Transverse colon (tissue), 4 donors: ENCODE data around the gene FUS. TPM values are rescaled to one million over a fixed set of nuclear protein-coding genes. Genes with fewer than 3 reads are reported as not detected.
A peak's percentile ranks its signal among the peaks of the same experiment; 100 is the strongest.
"Not testable (repeated sequence)": the region's sequence is repeated elsewhere in the genome, so short reads cannot be mapped to it uniquely, and the experiment has no call there.

Experiments used
- DNase-seq: peaks from one replicate; pipeline ENCODE4 v3.0.0-alpha.2; 2019
- H3K27ac ChIP-seq, 4 donors: fragments of 200-600 bp; sonication (generic); 2 replicates each; pipeline ENCODE4 v1.5.1; 2016 to 2018; ENCODE audit warnings: inconsistent platforms in 4 of 4
- H3K27me3 ChIP-seq: fragments of 200-600 bp; sonication (generic); 2 replicates; pipeline ENCODE4 v1.5.1; 2017; ENCODE audit warnings: inconsistent platforms
- H3K36me3 ChIP-seq, 4 donors: fragments of 200-600 bp; sonication (generic); 2 replicates each; pipeline ENCODE4 v1.5.1; 2017 to 2019; ENCODE audit warnings: inconsistent platforms in 4 of 4
- H3K4me1 ChIP-seq, 4 donors: fragments of 200-600 bp; sonication (generic); 2 replicates each; pipeline ENCODE4 v1.5.1; 2017 to 2020; ENCODE audit warnings: inconsistent platforms in 4 of 4
- H3K4me3 ChIP-seq, 4 donors: fragments of 200-600 bp; sonication (generic); 1 replicate in 1 of 4; 2 replicates in 3 of 4; pipeline versions ENCODE4 v1.5.1 to v1.6.1; 2017 to 2019; ENCODE audit warnings: inconsistent platforms in 4 of 4
- H3K9me3 ChIP-seq, 2 donors: fragments of 200-600 bp; sonication (generic); 2 replicates each; pipeline ENCODE4 v1.5.1; 2017 to 2019; ENCODE audit warnings: inconsistent platforms in 2 of 2
- CTCF ChIP-seq, 5 experiments: fragments of 200-600 bp in 3 of 5; fragments of 450-650 bp in 2 of 5; sonication (generic) in 3 of 5; IDR thresholded peaks; 1 replicate in 2 of 5; 2 replicates in 3 of 5; pipeline ENCODE4 v1.5.1; 2016 to 2017; ENCODE audit warnings: antibody characterized with exemption in 5 of 5, inconsistent platforms in 3 of 5, mild to moderate bottlenecking in 2 of 5, moderate library complexity in 1 of 5
- EP300 ChIP-seq: sonication (generic); formaldehyde crosslinking; IDR thresholded peaks from one replicate; pipeline ENCODE4 v1.6.1; 2017; ENCODE audit warnings: antibody characterized with exemption, low read depth
- POLR2A ChIP-seq: fragments of 450-650 bp; IDR thresholded peaks from one replicate; pipeline ENCODE4 v1.6.1; 2016; ENCODE audit warnings: antibody characterized with exemption, mild to moderate bottlenecking, moderate library complexity
- POLR2AphosphoS5 ChIP-seq, 3 donors: sonication (generic); formaldehyde crosslinking; IDR thresholded peaks; one replicate each; pipeline ENCODE4 v1.6.1; 2016; ENCODE audit warnings: antibody characterized with exemption in 3 of 3
- WGBS, 2 donors: methylation state at CpG; one replicate each; pipeline ENCODE4 v1.1.5; 2018; ENCODE audit warnings: low coverage in 1 of 2; 5-methylcytosine and 5-hydroxymethylcytosine counted together
- in situ Hi-C, 4 donors: fragments of 200-750 bp; cut with MboI; loops; one replicate each; pipeline versions ENCODE4 v1.15.0 to v1.15.1; 2017; ENCODE audit warnings: low sequenced_read_pairs in 3 of 4, low pct_ligation_motif_present in 1 of 4, low pct_unique_long_range_greater_than_20kb in 1 of 4
- intact Hi-C: fragments of 100-400 bp; cut with DNase I; formaldehyde crosslinking; loops from one replicate; pipeline ENCODE4 v1.15.1; 2023; ENCODE audit warnings: low total_unique reads
- total RNA-seq, 4 donors: library from RNA; depleted of rRNA; stranded (reverse); fragments of >200 nt; gene quantifications; one replicate each; pipeline ENCODE4 v1.1.0, GENCODE V29; 2016

Gene FUS
- total RNA-seq, 4 donors from 2014 or later = 43.6 to 116 (median 59.0) TPM

- H3K36me3 ChIP-seq = peaks cover 0 to 46% (median 13%) of the 10 kb centered on the region in 4 donors
- WGBS, 2 donors = 86 to 98% methylated on average over 7 to 17 of the region's 17 CpGs
- no peak overlapping the region for H3K4me3 ChIP-seq
- peaks cover 7 to 19% (median 11%) of the 10 kb centered on the region in 4 donors for H3K4me1 ChIP-seq
- no peak for DNase-seq
- H3K27me3 ChIP-seq = no peaks in the 10 kb centered on the region
- intact Hi-C loops = no loop called here
- in situ Hi-C loops = loop anchor here in 2 of 4 donors (10.0 to 25.0 kb wide), 2 partner anchors 241 to 248 kb away; partner anchors contain the start of genes ZNF843 (in 2 of the 2) and COX6A2 (in 1 of the 2)
- TF ChIP-seq CTCF (IDR thresholded peaks at IDR 0.05) (no peak), EP300 (no peak), POLR2AphosphoS5 (IDR thresholded peaks at IDR 0.05) (no peak)
- H3K9me3 ChIP-seq = no peaks in the 10 kb centered on the region
- H3K27ac ChIP-seq = no peak overlapping the region
Measured at GRCh38 chr16:31196324-31197088, 16.6 kb downstream of the FUS start.

- Histone ChIP-seq H3K4me3 (no peak overlapping the region), H3K36me3 (peaks cover 0 to 27% (median 4%) of the 10 kb centered on the region in 4 donors), H3K27ac (no peak overlapping the region), H3K9me3 (no peaks in the 10 kb centered on the region), H3K27me3 (no peaks in the 10 kb centered on the region), H3K4me1 (peaks cover 15 to 28% (median 21%) of the 10 kb centered on the region in 4 donors)
- in situ Hi-C loops (loop anchor here in 2 of 4 donors (10.0 to 25.0 kb wide), 2 partner anchors 239 to 246 kb away; partner anchors contain the start of genes ZNF843 (in 2 of the 2) and COX6A2 (in 1 of the 2)), intact Hi-C loops (no loop called here)
- TF ChIP-seq EP300 (no peak), POLR2A (no peak), CTCF (IDR thresholded peaks at IDR 0.05) (no peak), POLR2AphosphoS5 (IDR thresholded peaks at IDR 0.05) (no peak)
- 61 to 80% methylated on average over 1 to 7 of the region's 7 CpGs for WGBS, 2 donors
- no peak for DNase-seq
Measured at GRCh38 chr16:31198207-31198882, 18.4 kb downstream of the FUS start.

GRCh38 chr16:31199430-31200041 lies 19.6 kb downstream of the FUS start:
- Histone ChIP-seq H3K4me1 (peaks cover 15 to 33% (median 22%) of the 10 kb centered on the region in 4 donors), H3K27me3 (no peaks in the 10 kb centered on the region), H3K27ac (peak overlapping the region in 1 of 4 donors; percentile 87), H3K36me3 (peaks cover 0 to 15% (median 0%) of the 10 kb centered on the region in 4 donors), H3K4me3 (no peak overlapping the region), H3K9me3 (no peaks in the 10 kb centered on the region)
- intact Hi-C loops = no loop called here
- TF ChIP-seq POLR2AphosphoS5 (IDR thresholded peaks at IDR 0.05) (no peak), POLR2A (no peak), CTCF (IDR thresholded peaks at IDR 0.05) (no peak), EP300 (no peak)
- in situ Hi-C loops = loop anchor here in 2 of 4 donors (10.0 to 25.0 kb wide), 2 partner anchors 238 to 245 kb away; partner anchors contain the start of genes ZNF843 (in 2 of the 2) and COX6A2 (in 1 of the 2)
- 89 to 92% methylated on average over 3 to 5 of the region's 5 CpGs for WGBS, 2 donors
- DNase-seq = no peak

- DNase-seq, H3K9me3 ChIP-seq, H3K27me3 ChIP-seq, intact Hi-C loops, H3K36me3 ChIP-seq, in situ Hi-C loops, H3K4me3 ChIP-seq: not testable (repeated sequence)
- 78 to 84% methylated on average over 4 to 8 of the region's 8 CpGs for WGBS, 2 donors
- H3K27ac ChIP-seq = peak overlapping the region in 2 of 4 donors; percentile 87
- H3K4me1 ChIP-seq = peaks cover 15 to 33% (median 22%) of the 10 kb centered on the region in 4 donors
Measured at GRCh38 chr16:31200111-31200510, 20.2 kb downstream of the FUS start.
